Esophagus squamous epithelium (tissue), 5 donors: ENCODE measurements around the gene PARP6. TPM values are rescaled to one million over a fixed set of nuclear protein-coding genes. Genes with fewer than 3 reads are reported as not detected.

Experiments
- DNase-seq: peaks from one replicate; lab custom pipeline; 2025; lab: John Stamatoyannopoulos, UW
- H3K27ac ChIP-seq, 4 donors: fragments of 200-600 bp; sonication (generic); one replicate each; pipeline ENCODE4 v1.5.1; 2016 to 2019; ENCODE audit warnings: mild to moderate bottlenecking in 1 of 4
- H3K27me3 ChIP-seq, 4 donors: fragments of 200-600 bp; sonication (generic); 1 replicate in 3 of 4; 2 replicates in 1 of 4; pipeline versions ENCODE4 v1.5.1 to v1.6.0; 2017 to 2021; ENCODE audit warnings: antibody characterized with exemption in 1 of 4
- H3K36me3 ChIP-seq, 3 donors: fragments of 200-600 bp; sonication (generic); one replicate each; pipeline ENCODE4 v1.5.1; 2016 to 2019
- H3K4me1 ChIP-seq, 3 donors: fragments of 200-600 bp; sonication (generic); one replicate each; pipeline ENCODE4 v1.5.1; 2017 to 2019
- H3K4me3 ChIP-seq, 4 donors: fragments of 200-600 bp; sonication (generic); 1 replicate in 3 of 4; 2 replicates in 1 of 4; pipeline ENCODE4 v1.5.1; 2016 to 2019; ENCODE audit warnings: mild to moderate bottlenecking in 2 of 4, moderate library complexity in 1 of 4
- H3K9me3 ChIP-seq, 3 donors: fragments of 200-600 bp; sonication (generic); one replicate each; pipeline ENCODE4 v1.5.1; 2016 to 2019
- CTCF ChIP-seq, 6 experiments: fragments of 450-650 bp in 4 of 6; fragments of 200-600 bp in 2 of 6; sonication (generic) in 2 of 6; IDR thresholded peaks; one replicate each; pipeline ENCODE4 v1.5.1; 2016 to 2019; ENCODE audit warnings: antibody characterized with exemption in 6 of 6, mild to moderate bottlenecking in 4 of 6, moderate library complexity in 4 of 6
- POLR2A ChIP-seq, 4 donors: fragments of 450-650 bp; IDR thresholded peaks; one replicate each; pipeline ENCODE4 v1.6.1; 2017; ENCODE audit warnings: antibody characterized with exemption in 4 of 4, mild to moderate bottlenecking in 4 of 4, moderate library complexity in 3 of 4
- WGBS, 2 donors: methylation state at CpG; one replicate each; pipeline ENCODE4 v1.1.5; 2018; 5-methylcytosine and 5-hydroxymethylcytosine counted together
- intact Hi-C: fragments of 100-400 bp; cut with DNase I; formaldehyde crosslinking; loops from one replicate; pipeline ENCODE4 v1.15.0; 2022
- total RNA-seq, 4 donors: library from RNA; depleted of rRNA; stranded (reverse); fragments of >200 nt; gene quantifications; one replicate each; pipeline ENCODE4 v1.1.0, GENCODE V29; 2016
- donor health status: DM: yes; HTN: yes; CAD: no.

The PARP6 gene
- total RNA-seq, 4 donors from 2014 or later = 12.2 to 62.2 (median 31.6) TPM

DNA sequence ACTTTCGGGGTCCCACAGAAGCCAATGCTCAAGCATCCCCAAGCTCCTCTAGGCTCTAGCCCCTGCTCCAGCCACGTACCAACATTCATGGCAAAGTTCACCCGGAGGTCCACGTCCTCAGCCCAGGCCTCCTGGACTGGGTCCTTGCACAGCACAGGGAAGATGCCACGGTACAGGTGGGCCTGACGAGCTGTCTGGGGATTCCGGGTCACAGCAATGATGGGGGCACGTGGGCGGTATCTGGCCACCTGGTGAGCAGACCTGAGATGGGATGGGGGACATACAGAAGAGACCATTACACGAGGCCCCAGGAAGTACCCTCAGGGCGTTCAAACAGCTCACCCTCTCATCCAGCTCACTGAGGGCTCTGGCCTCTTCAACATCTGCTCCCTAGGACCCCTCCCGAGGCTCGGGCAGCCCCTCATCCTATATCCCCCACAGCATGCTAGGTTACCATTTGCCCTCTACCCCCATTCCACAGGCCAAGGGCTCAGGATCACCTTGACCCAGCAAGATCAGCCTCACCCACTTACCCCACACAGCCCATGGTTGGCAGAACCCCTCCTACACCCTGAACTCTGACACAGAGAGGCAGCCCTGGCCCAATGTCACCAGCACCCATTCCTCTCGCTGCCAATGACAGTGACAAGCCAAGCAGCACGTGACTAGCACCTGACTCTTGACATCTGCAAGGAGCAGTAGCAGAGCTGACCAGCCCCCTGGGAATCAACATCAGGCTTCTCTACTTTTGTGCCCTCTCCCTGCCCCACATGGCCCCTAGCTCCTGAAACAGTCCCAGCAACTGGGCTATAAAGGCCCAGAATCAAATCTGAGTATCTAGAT, 71.7 kb downstream of the PARP6 start:
- peaks cover 19 to 92% (median 38%) of the 10 kb centered on the region in 3 donors for H3K4me1 ChIP-seq
- no peak overlapping the region for H3K4me3 ChIP-seq
- H3K27me3 ChIP-seq = peaks cover 0 to 13% (median 0%) of the 10 kb centered on the region in 4 donors
- DNase-seq = no peak
- no peaks in the 10 kb centered on the region for H3K9me3 ChIP-seq
- H3K36me3 ChIP-seq = peaks cover 43 to 74% (median 53%) of the 10 kb centered on the region in 3 donors
- WGBS, 2 donors = 69 to 78% methylated on average over 8 to 10 of the region's 15 CpGs
- H3K27ac ChIP-seq = peak overlapping the region in 3 of 4 donors; percentile 3 to 79 (median 21)
- TF ChIP-seq POLR2A (IDR thresholded peaks at IDR 0.05) (no peak), CTCF (IDR thresholded peaks at IDR 0.05) (no peak)
- intact Hi-C loops = no loop called here

- Histone ChIP-seq H3K27ac (peak overlapping the region in 1 of 4 donors; percentile 2), H3K27me3 (peaks cover 0 to 13% (median 0%) of the 10 kb centered on the region in 4 donors), H3K36me3 (peaks cover 35 to 65% (median 50%) of the 10 kb centered on the region in 3 donors), H3K4me3 (no peak overlapping the region), H3K9me3 (no peaks in the 10 kb centered on the region), H3K4me1 (peaks cover 23 to 92% (median 47%) of the 10 kb centered on the region in 3 donors)
- intact Hi-C loops = loop anchor here (5.0 kb wide), 1 partner anchor 73 kb away; the partner anchor contains the start of gene PARP6
- peak; percentile 16 for DNase-seq
- TF ChIP-seq POLR2A (IDR thresholded peaks at IDR 0.05) (no peak), CTCF (IDR thresholded peaks at IDR 0.05) (peak; percentile 67 to 94 (median 88))
- 43 to 54% methylated on average over 1 to 2 of the region's 2 CpGs for WGBS, 2 donors
These were observed 72.6 kb downstream of the PARP6 start for GRCh38 chr15:72199721-72200212.

DNA sequence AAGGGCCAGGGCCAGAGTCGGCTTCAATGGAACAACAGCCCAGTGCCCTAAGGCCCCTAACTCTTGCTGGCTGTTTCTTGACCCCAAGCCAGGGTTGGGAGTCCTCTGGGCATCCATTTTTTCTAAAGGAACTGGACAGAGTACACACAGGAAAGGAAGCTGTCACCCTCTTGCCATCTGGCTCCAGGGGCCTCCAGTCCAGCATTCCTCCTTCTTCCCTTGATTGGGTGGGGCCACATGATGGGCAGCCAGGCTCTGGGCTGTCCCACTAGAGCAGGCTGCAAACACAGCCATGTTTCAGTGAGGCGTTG, 73.2 kb downstream of the PARP6 start:
- Histone ChIP-seq H3K9me3 (no peaks in the 10 kb centered on the region), H3K27me3 (peaks cover 0 to 13% (median 0%) of the 10 kb centered on the region in 4 donors), H3K4me1 (peaks cover 23 to 88% (median 43%) of the 10 kb centered on the region in 3 donors), H3K36me3 (peaks cover 32 to 59% (median 48%) of the 10 kb centered on the region in 3 donors), H3K4me3 (no peak overlapping the region), H3K27ac (no peak overlapping the region)
- DNase-seq = no peak
- intact Hi-C loops = loop anchor here (5.0 kb wide), 1 partner anchor 73 kb away; the partner anchor contains the start of gene PARP6
- TF ChIP-seq CTCF (IDR thresholded peaks at IDR 0.05) (no peak), POLR2A (IDR thresholded peaks at IDR 0.05) (no peak)
- WGBS, 2 donors = 54 to 72% methylated on average over 1 to 2 of the region's 2 CpGs

DNA sequence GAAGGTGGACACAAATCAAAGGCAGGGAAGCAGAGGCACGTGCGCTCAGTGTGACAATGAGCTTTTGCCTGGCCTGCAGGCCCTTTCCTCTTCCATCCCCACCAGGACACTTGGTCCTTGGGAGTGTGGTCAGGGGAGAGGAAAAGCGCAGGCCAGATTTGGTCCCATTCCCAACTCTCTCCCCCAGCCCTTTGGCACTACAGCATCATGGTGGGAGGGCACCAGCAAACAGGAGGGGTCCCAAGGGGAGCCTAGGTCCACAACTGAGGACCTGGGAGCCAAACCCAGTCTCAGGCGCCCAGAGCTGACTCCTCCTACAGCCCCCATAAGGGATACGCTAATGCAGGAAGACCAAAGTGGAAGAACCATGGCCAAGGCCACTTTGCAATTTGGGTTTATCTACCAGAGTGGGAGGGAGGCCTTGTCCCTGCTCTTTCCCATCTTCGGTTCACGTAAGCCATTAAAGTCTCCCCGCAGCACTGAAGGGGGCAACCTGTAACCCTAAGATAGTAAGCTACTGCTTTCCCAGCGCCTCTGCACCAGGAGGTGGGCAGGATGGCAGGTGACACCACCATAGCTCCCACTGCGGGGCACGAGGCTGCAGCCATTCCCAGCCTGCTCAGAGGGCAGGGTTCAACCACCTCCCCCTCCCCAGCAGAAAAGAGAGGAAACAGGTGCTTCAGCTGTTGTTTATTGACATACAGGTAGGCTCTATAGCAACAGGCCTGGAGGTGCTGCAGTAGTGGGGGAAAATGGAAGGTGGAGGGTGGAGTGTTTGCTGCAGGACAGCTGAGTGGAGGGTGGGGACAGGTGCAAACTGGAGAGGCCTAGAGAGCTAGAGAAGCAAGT, 73.8 kb downstream of the PARP6 start:
- no peak for DNase-seq
- WGBS, 2 donors = 61 to 72% methylated on average over 5 to 6 of the region's 11 CpGs
- TF ChIP-seq CTCF (IDR thresholded peaks at IDR 0.05) = no peak
- TF ChIP-seq POLR2A (IDR thresholded peaks at IDR 0.05) = no peak
- Histone ChIP-seq H3K4me1 (peaks cover 17 to 83% (median 37%) of the 10 kb centered on the region in 3 donors), H3K36me3 (peaks cover 29 to 53% (median 48%) of the 10 kb centered on the region in 3 donors), H3K27ac (peak overlapping the region in 1 of 4 donors; percentile 78), H3K27me3 (peaks cover 0 to 13% (median 0%) of the 10 kb centered on the region in 4 donors), H3K9me3 (no peaks in the 10 kb centered on the region), H3K4me3 (peak overlapping the region in 1 of 4 donors; percentile 82)
- intact Hi-C loops = loop anchor here (5.0 kb wide), 1 partner anchor 74 kb away; the partner anchor contains the start of gene PARP6
